Suppressor macrophage treated with lipopolysaccharide for 4 hours (primary cell): Measurements from ENCODE around the gene CCL22.
A peak's percentile ranks its signal among the peaks of the same experiment; 100 is the strongest.
"Not testable (repeated sequence)": the region's sequence is repeated elsewhere in the genome, so short reads cannot be mapped to it uniquely, and the experiment has no call there.

Source experiments
- DNase-seq: peaks from one replicate; pipeline ENCODE4 v3.0.0-alpha.2; 2020

CCL22 gene, protein sequence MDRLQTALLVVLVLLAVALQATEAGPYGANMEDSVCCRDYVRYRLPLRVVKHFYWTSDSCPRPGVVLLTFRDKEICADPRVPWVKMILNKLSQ

GRCh38 chr16:57358527-57359095 lies at the start of gene CCL22:
TSS of gene CCL22 (plus strand) at chr16:57358783. CDS start at chr16:57358817, 34 bp downstream.
- DNase-seq = peak; percentile 66

DNA sequence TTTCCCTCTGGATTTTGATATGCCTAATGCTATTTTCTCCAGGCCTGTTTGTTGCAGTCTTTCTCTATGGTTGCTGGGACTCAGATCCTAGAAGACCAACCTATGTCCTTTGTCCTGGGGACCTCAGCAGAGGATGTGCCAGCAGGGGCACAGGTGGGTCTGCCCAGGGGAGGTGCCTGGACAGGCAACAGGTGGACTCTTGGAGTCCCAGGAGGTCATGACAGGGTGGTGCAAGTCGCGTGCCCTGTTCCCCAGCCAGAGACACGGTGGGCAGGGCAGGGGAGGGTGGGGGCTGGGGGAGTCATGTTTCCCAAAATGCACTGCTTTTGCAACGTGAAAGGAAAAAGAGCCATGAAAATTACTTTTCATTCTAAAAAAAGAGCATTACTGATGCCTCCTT lies 47.8 kb upstream of the CCL22 start:
- DNase-seq = no peak

DNA sequence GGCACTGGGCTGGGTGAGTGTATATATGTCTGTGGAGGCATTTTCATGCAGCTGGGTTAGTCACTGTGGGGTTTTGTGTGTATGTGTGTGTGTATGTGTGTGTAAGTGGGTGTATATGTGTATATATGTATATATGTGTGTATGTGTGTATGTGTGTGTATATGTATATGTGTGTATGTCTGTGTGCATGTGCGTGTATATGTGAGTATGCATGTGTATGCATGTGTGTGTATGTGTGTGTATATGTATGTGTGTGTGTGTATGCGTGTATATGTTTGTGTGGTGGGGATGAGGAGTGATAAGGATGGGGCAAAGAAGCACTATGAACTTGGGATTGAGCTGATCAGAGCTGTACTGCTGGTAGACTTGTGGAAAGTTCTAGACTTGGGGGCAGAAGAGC lies 45.1 kb upstream of the CCL22 start:
- no peak for DNase-seq

DNA sequence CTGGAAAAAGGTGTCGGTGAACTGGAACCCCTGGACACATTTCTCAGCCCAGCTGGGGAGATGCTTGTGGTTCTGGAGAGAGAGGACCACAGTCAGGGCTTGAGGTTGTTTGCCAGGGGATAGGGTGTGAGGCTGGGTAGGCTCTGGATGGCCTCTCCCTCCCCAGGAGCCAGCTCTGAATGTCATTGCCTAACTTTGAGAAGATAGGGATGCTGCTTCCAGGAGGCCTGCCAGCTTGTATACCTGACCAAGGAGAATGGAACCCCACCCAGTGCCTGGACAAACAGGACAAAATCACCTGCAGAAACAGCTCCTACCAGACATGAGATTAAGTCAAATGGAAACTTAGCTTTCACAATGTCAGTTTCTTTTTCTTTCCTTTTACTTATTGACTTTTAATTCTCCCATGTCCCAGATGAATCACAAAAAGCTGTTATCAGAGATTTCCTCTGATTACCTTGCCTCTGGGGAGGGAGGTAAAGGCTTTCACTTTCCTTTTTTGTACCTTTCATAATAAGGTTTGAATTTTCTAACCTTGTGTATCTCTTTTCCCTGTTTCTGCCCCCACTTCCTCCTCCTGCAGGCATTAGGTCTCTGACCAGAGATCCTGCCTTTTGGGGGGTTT lies 44.3 kb upstream of the CCL22 start:
- no peak for DNase-seq

GRCh38 chr16:57315416-57315815 lies 43.2 kb upstream of the CCL22 start:
- no peak for DNase-seq

GRCh38 chr16:57316390-57317017 lies 42.1 kb upstream of the CCL22 start:
- no peak for DNase-seq

GRCh38 chr16:57318240-57318970 lies 40.2 kb upstream of the CCL22 start:
- no peak for DNase-seq

DNA sequence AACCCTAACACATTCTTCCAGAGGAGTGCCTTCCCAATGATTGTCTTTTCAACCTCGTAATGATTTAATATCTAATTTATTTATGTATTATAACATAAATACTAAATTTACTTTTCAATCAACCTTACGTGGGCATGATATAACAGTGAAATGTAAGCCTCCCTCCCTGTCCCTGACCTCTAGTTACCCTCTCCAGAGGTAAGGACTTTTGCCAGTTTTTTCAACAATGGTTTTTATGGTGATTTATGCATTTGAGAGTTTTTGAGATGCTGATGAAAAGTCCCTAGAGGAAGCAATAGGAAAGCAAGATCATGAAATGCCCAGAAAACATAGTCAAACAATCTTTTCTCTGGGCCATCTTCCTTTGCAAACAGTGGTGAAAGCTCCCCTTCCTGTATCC lies 38.9 kb upstream of the CCL22 start:
- DNase-seq = no peak

- DNase-seq = peak; percentile 84
These were observed 33.8 kb upstream of the CCL22 start for GRCh38 chr16:57324749-57325148.

GRCh38 chr16:57325458-57325857 lies 33.1 kb upstream of the CCL22 start:
- DNase-seq = no peak

- no peak for DNase-seq
These were observed 28.8 kb upstream of the CCL22 start for GRCh38 chr16:57329718-57330327.

DNA sequence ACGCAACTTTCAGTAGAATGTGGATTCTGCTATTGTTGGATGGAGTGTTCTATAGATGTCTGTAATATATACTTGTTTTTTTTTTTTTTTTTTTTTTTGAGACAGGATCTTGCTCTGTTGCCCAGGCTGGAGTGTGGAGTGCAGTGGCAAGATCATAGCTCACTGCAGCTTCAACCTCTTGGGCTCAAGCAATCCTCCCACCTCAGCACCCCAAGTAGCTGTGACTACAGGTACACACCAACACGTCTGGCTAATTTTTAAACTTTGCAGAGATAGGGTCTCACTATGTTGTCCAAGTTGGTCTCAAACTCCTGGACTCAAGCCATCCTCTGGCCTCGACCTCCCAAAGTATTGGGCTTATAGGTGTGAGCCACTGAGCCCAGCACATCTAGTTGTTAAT lies 27.2 kb upstream of the CCL22 start:
- no peak for DNase-seq

DNA sequence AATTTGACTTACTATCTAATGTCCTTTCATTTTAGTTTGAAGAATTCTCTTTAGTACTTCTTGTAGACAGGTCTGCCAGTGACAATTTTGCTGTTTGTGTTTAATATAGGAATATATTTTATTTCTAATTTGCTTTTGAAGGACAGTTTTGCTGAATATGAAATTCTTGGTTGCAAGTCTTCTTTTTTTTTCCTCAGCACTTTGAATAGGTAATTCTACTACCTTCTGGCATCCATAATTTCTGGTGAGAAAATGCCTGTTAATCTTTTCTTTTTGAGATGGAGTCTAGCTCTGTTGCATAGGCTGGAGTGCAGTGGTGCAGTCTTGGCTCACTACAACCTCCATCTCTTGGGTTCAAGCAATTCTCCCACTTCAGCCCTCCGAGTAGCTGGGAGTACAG lies 25.2 kb upstream of the CCL22 start:
- no peak for DNase-seq

DNA sequence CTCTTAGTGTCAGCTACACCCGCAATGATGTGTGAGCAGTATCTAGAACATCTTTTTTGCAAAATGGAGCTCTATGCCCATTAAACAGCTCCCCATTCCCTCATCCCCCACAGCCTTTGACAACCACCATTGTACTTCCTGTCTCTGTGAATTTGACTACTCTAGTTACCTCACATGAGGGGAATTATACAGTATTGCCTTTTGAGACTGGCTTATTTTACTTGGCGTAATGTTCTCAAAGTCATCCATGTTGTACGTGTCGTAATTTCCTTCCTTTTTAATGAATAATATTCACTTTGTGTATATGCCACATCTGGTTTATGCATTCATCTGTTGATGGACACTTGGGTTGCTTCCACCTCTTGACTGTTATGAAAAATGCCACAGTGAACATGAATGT lies 23.2 kb upstream of the CCL22 start:
- peak; percentile 49 for DNase-seq

DNA sequence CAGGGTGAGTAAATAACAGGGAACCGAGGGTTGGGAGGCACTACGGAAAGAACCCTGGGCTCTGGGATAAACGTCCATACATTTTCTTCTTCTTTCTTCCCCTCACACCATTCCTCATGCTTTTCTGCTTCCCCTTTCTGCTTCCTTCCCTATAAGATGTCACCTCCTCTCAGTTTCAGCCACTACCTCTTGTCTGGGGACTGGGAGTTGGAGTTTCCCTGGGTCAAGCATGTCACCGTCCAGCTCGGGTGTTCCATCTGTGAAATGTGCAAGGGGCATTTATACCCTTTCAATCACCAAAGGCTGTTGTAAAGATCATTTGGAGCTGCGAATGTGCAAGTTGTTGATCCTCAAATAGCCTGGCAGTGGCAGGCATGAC lies 17.5 kb upstream of the CCL22 start:
- peak; percentile 81 for DNase-seq

- peak; percentile 33 for DNase-seq
These were observed 16.9 kb upstream of the CCL22 start for GRCh38 chr16:57341441-57342303.

DNA sequence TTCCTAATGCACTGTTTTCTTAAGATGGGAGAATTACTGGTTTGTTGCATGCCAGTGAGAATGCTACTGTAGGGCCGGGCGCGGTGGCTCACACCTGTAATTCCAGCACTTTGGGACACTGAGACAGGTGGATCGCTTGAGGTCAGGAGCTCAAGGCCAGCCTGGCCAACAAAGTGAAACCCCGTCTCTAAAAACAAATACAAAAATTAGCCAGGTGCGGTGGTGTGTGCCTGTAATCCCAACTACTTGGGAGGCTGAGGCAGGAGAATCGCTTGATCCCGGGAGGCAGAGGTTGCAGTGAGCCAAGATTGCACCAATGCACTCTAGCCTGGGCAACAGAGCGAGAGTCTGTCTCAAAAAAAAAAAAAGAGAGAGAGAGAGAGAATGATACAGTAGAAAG lies 16.0 kb upstream of the CCL22 start:
- not testable (repeated sequence) for DNase-seq

DNA sequence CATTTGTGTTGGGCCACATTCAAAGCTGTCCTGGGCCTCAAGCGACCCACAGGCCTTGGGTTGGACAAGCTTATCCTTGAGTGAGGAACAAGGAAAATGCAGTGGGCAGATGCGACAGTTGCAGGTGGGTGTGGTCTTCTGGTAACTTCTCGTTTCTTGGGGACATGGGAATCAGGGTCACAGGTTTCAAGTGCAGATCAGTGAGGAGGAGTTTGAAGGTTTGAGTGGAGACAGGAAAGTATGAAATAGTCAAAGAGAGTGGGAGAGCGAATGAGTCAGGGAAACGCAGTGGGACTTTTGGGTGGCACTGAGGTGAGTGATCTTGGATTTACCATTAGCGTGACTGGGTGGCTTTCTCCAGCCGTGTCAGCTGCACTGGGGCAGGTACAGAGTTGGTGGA lies 15.4 kb upstream of the CCL22 start:
- peak; percentile 78 for DNase-seq

GRCh38 chr16:57344094-57344493 lies 14.5 kb upstream of the CCL22 start:
- DNase-seq = not testable (repeated sequence)

DNA sequence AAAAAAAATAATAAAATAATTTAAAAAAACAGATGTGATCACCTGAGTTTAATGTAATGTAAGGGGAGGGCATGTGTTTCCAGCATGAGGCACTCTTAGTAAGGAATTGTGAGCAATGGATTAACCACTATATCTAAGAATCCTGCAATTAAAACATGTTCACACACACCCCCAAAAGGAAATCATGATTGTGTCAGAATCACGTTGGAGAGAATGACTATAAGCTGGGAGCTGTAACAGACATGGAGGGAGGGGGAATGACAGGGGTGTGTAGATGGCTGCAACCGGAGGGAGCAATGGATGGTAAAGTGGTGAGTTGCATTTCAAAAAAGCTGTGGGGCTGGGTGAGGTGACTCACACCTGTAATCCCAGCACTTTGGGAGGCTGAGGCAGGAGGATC lies 13.6 kb upstream of the CCL22 start:
- DNase-seq = peak; percentile 37

- no peak for DNase-seq
These were observed 12.8 kb upstream of the CCL22 start for GRCh38 chr16:57345666-57346204.

GRCh38 chr16:57347858-57348257 lies 10.7 kb upstream of the CCL22 start:
- no peak for DNase-seq
